HS-27A (cell line): ENCODE results near the gene TXNL4A.

Experiments used
- DNase-seq: peaks from one replicate; pipeline ENCODE4 v3.0.0-alpha.2; 2012; ENCODE audit warnings: low read depth, missing footprints

The TXNL4A gene

GRCh38 chr18:79991494-79991893, 3.1 kb upstream of the TXNL4A start:
- DNase-seq = no peak

- DNase-seq = no peak
Measured at GRCh38 chr18:79989195-79989497, 783 bp upstream of the TXNL4A start.

- no peak for DNase-seq
Measured at GRCh38 chr18:79988071-79988450, 302 bp downstream of the TXNL4A start.

DNA sequence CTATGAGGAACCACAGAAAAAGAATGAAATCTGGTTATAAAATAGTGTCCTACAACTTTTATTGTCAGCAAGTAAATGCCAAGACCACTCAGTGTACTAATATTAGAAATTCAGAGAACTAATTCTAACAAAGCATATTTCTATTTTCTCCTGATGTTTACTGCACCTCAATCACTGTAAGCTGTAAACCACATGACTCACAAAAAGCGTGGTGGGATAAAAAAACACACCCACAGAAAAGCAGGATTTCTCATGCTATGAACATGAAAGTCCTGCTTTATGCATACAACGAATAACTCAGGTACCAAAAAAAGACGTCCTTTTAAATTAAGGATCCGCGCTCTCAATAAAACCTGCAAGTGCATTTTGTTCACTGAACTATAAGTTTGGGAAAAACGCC, 797 bp downstream of the TXNL4A start:
- DNase-seq = no peak

DNA sequence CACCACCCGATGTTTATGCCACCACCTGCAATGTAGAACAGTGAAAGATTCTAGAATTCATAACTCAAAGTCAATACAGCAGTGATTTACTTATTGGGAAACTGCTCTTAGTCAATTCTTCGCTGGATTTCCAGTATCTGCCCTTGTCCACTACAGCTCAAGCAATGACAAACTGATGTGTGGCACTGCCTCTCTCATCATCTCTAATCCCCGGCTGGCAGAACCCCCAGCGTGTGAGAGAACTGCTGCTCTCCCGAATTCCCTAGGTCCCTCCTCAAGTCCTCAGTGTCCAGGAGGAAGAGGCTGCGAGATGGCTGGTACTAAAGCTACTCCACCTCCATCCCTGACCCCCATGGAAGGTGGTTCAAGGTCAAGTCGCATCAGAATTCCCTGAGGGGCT, 1.6 kb downstream of the TXNL4A start:
- no peak for DNase-seq

GRCh38 chr18:79985172-79985571, 3.2 kb downstream of the TXNL4A start:
- DNase-seq = no peak

DNA sequence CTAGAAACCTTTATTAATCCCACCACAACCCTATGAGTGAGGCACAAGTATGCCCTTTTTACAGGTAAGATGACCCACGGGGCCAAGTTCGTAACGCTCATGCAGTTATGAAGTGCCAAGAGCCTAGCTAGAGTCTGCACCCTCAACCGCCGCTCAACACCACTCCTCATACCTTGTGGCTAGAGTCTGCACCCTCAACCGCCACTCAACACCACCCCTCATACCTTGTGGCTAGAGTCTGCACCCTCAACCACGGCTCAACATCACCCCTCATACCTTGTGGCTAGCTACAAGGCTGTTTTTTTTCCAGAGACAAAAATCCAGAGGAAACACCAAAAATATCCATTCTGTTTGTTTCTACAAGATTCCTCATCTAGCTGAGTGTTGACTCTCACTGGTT, 4.6 kb downstream of the TXNL4A start:
- DNase-seq = no peak

DNA sequence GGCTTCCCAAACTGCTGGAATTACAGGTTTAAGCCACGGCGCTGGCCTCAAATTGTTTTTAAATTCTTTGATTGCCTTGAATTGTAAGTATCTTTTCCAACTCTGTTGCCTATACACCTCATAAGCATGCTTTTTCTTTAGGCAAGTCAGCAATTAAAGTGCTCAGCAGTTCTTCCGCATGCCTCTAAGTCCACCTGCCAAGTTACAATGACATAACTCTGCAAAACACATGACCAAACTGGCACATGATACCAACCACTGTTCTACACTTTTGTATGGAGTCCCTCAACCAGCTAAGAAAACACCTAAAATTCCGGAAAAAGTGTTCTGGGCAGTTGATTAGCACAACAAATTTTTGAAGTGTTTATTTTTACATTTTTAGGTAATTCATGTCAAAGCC, 5.1 kb downstream of the TXNL4A start:
- DNase-seq = no peak

DNA sequence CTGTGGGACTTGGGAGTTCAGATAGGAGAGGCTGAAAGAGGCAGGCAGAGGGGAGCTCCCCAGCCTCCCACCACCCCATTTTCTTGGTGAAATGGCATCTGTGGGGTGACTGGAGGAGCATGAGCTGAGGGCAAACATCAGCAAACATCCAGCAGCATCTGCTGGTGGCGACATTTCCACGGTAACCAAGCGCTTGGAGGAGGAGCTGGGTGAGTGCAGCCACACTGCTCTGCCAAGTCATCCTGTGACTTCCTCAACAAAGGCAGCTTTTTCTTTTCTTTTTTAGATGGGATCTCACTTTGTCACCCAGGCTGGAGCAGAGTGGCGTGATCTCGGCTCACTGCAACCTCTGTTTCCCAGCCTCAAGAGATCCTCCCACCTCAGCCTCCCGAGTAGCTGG, 5.6 kb downstream of the TXNL4A start:
- DNase-seq = no peak

DNA sequence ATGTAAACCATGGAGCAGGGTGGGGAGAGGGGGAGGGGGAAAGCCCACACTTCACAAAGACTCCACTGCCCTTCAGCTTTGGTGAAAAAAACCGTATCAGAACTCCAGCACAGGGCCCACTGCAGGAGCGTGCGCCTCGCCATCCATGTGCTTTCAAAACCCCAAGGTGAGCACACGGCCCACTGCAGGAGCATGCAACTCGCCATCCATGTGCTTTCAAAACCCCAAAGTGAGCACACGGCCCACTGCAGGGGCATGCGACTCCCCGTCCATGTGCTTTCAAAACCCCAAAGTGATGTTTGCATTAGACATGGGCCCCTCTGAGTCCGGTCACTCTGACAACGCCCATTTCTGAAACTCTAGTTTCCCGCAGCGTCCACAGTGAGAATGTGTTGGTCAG, 7.8 kb downstream of the TXNL4A start:
- DNase-seq = no peak

DNA sequence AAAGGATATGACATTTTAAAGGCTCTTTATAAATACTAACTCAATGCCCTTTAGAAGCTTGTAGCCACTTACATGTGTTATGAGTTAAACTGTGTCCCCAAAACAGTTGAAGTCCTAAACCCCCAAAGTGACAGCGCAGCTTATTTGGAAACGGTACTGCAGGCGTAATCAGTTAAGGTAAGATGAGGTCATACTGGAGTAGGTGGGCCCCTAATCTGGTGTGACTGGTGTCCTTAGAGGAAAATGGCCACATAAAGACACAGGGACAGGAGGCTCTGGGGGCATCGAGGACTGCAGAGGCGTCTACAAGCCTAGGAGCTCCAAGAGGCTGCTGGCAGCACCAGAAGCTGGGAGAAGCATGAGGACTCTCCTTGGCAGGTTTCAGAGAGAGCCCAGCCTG, 8.5 kb downstream of the TXNL4A start:
- DNase-seq = no peak

DNA sequence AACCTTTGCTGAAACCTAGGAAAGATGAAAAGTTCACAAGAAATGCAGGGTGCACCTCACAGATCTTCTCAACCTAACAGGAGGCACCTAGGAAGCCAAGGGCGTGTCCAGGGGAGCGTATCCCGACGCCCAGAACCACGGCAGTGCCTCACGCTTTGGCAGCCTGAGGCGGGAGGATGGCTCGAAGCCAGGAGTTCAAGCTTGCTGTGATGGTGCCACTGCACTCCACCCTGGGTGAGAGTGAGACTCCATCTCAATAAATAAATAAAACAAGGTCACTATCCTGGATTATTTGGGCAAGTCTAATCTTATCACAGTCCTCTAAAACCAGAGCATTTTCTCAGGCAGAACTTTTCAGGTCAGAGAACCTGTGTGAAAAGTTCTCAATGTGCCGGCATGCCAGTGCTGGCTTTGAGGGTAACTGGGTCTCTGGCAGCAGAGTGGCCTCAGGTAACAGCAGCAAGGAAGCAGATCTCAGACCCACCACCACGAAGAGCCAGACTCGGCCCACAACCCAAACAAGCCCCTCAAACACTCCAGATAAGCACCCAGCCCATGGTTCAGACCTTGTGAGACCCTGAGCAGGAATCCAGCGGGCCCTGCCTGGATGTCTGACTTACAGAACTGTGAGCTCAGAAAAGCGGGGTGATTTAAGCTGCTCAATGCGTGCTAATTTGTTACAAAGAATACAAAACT, 12.2 kb downstream of the TXNL4A start:
- DNase-seq = no peak

DNA sequence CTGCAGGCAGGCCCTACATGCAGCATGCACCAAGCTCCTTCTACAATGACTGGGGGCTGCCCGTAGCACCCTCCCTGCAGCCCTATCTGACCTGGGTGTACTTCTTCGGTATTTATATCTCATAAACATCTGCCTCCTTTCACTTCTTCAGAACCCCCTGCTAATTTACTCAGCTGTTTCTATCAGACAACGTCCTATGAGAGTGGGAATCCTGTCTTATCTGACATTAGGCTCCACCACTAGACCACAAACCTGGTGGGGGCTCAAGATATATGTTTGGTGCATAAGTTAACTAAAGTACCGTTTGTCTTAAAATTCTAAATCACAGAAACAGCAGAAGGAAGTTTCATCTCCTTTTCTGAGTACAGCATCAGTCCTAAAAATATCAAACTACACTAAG, 13.3 kb downstream of the TXNL4A start:
- no peak for DNase-seq

DNA sequence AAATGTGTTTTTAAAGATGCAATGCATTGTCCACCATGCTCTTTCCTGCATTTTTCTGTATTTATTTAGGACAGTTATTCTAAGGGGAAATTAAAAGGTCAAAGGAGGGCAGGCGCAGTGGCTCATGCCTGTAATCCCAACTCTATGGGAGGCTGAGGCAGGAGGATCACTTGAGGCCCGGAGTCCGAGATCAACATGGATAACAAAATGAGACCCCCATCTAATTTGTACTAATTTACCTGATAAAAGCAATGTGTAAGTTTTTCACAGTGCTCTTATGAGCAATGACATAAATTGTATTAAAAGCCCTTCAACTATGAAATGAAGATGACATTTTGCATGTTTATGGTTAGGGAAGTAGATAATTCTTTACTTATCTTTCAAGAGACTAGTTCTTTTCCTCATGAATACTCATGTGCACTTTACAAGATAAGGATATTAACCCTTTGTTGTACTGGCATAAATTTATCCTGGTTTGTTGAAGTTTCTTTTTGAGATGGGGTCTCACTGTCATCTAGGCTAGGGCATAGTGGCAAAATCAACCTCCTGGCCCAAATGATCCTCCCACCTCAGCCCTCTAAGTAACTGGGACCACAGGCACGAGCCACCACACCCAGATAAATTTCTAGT, 14.2 kb downstream of the TXNL4A start:
- DNase-seq = no peak

DNA sequence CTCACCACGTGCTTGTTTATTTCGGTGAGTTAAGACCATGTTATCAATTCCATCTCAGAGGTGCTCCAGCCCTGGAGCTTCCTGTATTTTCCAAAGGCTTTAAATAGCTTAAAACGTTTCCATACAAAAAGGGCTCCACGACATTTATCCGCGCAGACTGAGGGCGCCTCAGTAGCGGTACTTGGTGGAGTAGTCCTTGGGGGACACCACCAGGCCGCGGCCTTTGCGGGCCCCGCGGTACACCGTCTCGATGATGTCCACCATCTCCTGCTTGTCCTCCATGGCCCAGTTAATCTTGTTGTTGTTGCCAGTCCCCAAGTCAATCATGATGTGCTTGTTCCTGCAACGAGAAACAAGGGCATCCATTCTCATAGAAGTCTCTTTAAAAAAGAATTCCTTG, 14.8 kb downstream of the TXNL4A start:
- DNase-seq = no peak

- no peak for DNase-seq
Measured at GRCh38 chr18:79972720-79973119, 15.6 kb downstream of the TXNL4A start.

DNA sequence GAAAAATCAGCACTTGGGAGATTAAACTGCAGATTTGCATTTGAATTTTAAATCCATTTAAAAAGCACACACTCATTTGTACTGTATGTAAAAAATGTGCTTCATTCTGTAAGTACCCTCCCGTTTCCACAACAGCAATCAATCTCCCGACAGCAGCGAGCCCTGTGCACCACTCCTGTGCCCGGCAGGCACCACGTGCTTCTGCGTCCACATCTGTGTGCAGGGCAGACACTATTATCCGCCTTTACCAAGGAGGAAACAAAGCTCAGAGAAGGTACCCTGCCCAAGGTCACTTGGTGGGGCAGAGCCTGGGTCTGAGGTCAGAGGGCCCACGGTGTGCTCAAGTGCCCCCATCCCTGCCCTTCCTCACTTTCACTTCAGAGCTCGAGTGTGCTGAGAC, 16.4 kb downstream of the TXNL4A start:
- no peak for DNase-seq

- DNase-seq = no peak
Measured at GRCh38 chr18:79971211-79971952, 17.0 kb downstream of the TXNL4A start.

GRCh38 chr18:79970419-79971133, 17.8 kb downstream of the TXNL4A start:
- DNase-seq = no peak

DNA sequence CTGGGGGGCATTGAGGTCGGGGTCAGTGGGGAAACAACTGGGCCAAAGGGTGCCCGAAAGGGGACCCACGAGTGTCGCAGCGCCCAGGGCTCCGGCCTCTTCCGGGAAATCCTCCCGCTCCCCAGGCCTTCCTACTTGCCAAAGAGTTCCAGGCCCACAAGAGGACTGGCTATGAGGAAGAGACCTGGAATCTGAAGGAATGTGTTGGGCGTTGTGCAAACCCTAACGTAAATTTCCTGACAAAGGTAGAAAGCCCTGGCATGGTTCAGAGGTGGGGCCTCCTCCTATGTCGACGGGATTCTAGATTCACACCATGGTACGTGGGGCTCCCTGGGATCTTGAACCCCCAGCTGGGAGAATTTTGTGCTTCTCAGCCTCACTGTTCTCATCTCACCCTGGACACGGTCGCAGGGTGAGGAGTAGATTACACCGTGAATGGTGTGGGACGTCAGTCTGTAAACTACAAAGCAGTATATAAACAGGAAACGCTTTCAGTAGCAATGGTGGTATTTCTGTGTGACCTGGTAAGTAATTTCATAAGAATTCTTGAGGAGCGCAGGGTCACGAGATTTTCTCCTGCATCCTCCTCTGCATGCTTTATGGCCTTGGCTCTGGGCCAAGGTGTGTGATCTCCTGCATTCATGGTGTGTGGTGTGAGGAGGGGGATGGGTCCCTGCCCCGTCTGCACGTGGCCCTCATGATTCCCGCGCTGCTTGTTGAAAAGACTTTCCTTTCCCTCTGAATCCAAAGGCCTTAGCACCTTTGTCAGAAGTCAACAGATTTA, 23.1 kb downstream of the TXNL4A start:
- DNase-seq = no peak

GRCh38 chr18:79964330-79965118, 23.8 kb downstream of the TXNL4A start, which contains the start of gene HSBP1L1:
Gene HSBP1L1, plus strand, starts transcription at chr18:79964643. Its CDS starts 93 bp downstream, at chr18:79964736.
- no peak for DNase-seq
